Stimulated activated CD8-positive, alpha-beta memory T cell treated with anti-CD3 and anti-CD28 coated beads, Interleukin-15, amount 100 ng/mL, for 1 hour (primary cell): ENCODE measurements around the gene SENP3.
A peak's percentile ranks its signal among the peaks of the same experiment; 100 is the strongest.

Experiments
- DNase-seq: peaks from one replicate; pipeline ENCODE4 v3.0.0-alpha.2; 2020; ENCODE audit warnings: low read depth

Gene SENP3

GRCh38 chr17:7561589-7562207 lies at the start of gene SENP3:
Gene SENP3 (plus strand): TSS chr17:7561919. CDS start chr17:7563077, 1,158 bp downstream.
- DNase-seq, result peak; percentile 76

GRCh38 chr17:7512105-7512504 lies 49.6 kb upstream of the SENP3 start:
- no peak for DNase-seq

- DNase-seq, result no peak
These were observed 48.7 kb upstream of the SENP3 start for GRCh38 chr17:7512824-7513540.

GRCh38 chr17:7513850-7514419 lies 47.8 kb upstream of the SENP3 start:
- DNase-seq, result no peak

- no peak for DNase-seq
These were observed 45.7 kb upstream of the SENP3 start for GRCh38 chr17:7515911-7516610.

- no peak for DNase-seq
These were observed 38.7 kb upstream of the SENP3 start for GRCh38 chr17:7523033-7523432.

GRCh38 chr17:7528842-7529241 lies 32.9 kb upstream of the SENP3 start:
- DNase-seq, result no peak

GRCh38 chr17:7530023-7530900 lies 31.5 kb upstream of the SENP3 start:
- no peak for DNase-seq

- no peak for DNase-seq
These were observed 23.7 kb upstream of the SENP3 start for GRCh38 chr17:7538050-7538449.

- DNase-seq, result no peak
These were observed 22.7 kb upstream of the SENP3 start for GRCh38 chr17:7538891-7539545.

GRCh38 chr17:7541074-7541621 lies 20.6 kb upstream of the SENP3 start:
- DNase-seq, result no peak

- DNase-seq, result no peak
These were observed 16.8 kb upstream of the SENP3 start for GRCh38 chr17:7544911-7545310.

- DNase-seq, result no peak
These were observed 12.9 kb upstream of the SENP3 start, which contains the start of gene TNFSF12 for GRCh38 chr17:7548585-7549400. Gene TNFSF12 (plus strand): TSS chr17:7549058. CDS start chr17:7549154, 96 bp downstream.

GRCh38 chr17:7549401-7550055 lies 12.2 kb upstream of the SENP3 start:
- DNase-seq, result no peak

GRCh38 chr17:7550344-7550743 lies 11.4 kb upstream of the SENP3 start:
- no peak for DNase-seq

- DNase-seq, result no peak
These were observed 10.3 kb upstream of the SENP3 start for GRCh38 chr17:7551396-7551795.

- no peak for DNase-seq
These were observed 9.1 kb upstream of the SENP3 start for GRCh38 chr17:7552621-7553051.

GRCh38 chr17:7553356-7553755 lies 8.4 kb upstream of the SENP3 start:
- DNase-seq, result no peak

GRCh38 chr17:7555320-7555948 lies 6.3 kb upstream of the SENP3 start:
- DNase-seq, result no peak
